Smooth muscle cell (in vitro differentiated cells): ENCODE data around the gene COL20A1. TPM values are rescaled to one million over a fixed set of nuclear protein-coding genes. Genes with fewer than 3 reads are reported as not detected.

Source experiments
- DNase-seq: peaks from one replicate; lab custom pipeline; 2025; ENCODE audit not compliant: unreplicated experiment; lab: John Stamatoyannopoulos, UW
- H2AFZ ChIP-seq: fragments of 200-600 bp; sonication (generic); 2 replicates; pipeline ENCODE4 v1.6.0; 2016; ENCODE audit warnings: antibody characterized with exemption, low read depth, mild to moderate bottlenecking
- H3F3A ChIP-seq: fragments of 200-600 bp; sonication (generic); 2 replicates; pipeline ENCODE4 v1.6.0; 2017; ENCODE audit warnings: antibody characterized with exemption, low read depth
- H3K27ac ChIP-seq: fragments of 200-600 bp; sonication (generic); 2 replicates; pipeline ENCODE4 v1.5.1; 2016; ENCODE audit warnings: low read depth, mild to moderate bottlenecking
- H3K27me3 ChIP-seq: fragments of 200-600 bp; sonication (generic); 2 replicates; pipeline ENCODE4 v1.6.1; 2016; ENCODE audit warnings: low read depth, mild to moderate bottlenecking
- H3K36me3 ChIP-seq: fragments of 200-600 bp; sonication (generic); 2 replicates; pipeline ENCODE4 v1.5.1; 2016; ENCODE audit warnings: low read depth
- H3K4me1 ChIP-seq: fragments of 200-600 bp; sonication (generic); 2 replicates; pipeline ENCODE4 v1.5.1; 2016; ENCODE audit warnings: low read depth
- H3K4me2 ChIP-seq: fragments of 200-600 bp; sonication (generic); 2 replicates; pipeline ENCODE4 v1.6.0; 2016; ENCODE audit warnings: mild to moderate bottlenecking
- H3K4me3 ChIP-seq: fragments of 200-600 bp; sonication (generic); 2 replicates; pipeline ENCODE4 v1.5.1; 2016; ENCODE audit warnings: mild to moderate bottlenecking
- H3K79me2 ChIP-seq: fragments of 200-600 bp; sonication (generic); 2 replicates; pipeline ENCODE4 v1.6.0; 2016; ENCODE audit warnings: low read depth, mild to moderate bottlenecking
- H3K9ac ChIP-seq: fragments of 200-600 bp; sonication (generic); 2 replicates; pipeline ENCODE4 v1.6.0; 2016; ENCODE audit warnings: low read depth
- H3K9me3 ChIP-seq: fragments of 200-600 bp; sonication (generic); replicated peaks from 2 replicates; pipeline ENCODE4 v1.5.1; 2016; ENCODE audit warnings: low read depth
- H4K20me1 ChIP-seq: fragments of 200-600 bp; sonication (generic); 2 replicates; pipeline ENCODE4 v1.6.0; 2016; ENCODE audit warnings: low read depth
- WGBS: methylation state at CpG from one replicate; pipeline ENCODE4 v1.1.7; 2016; ENCODE audit warnings: low lambda C conversion rate; 5-methylcytosine and 5-hydroxymethylcytosine counted together
- polyA plus RNA-seq: library from polyadenylated mRNA; unstranded; fragments of >200 nt; fragmentation: Nextera tagmentation; extraction: Ambion mirVana; gene quantifications from 2 replicates; pipeline ENCODE4 v1.2.1, GENCODE V29; 2016
- total RNA-seq: library from RNA; depleted of rRNA; stranded (reverse); fragments of >200 nt; gene quantifications from 2 replicates; pipeline ENCODE4 v1.2.3, GENCODE V29; 2014
- TF ChIP-seq, protein P1 (sequence below): fragments of 200-600 bp; sonication (generic); IDR thresholded peaks from 2 replicates; pipeline ENCODE4 v1.5.1; 2017; ENCODE audit warnings: borderline replicate concordance, mild to moderate bottlenecking, antibody characterized with exemption; ENCODE audit not compliant: insufficient read depth, poor library complexity, severe bottlenecking

Gene COL20A1
- total and polyA plus RNA-seq, 2 experiments from 2014 or later, result 0.23 to 0.36 TPM

- Histone ChIP-seq H2AFZ (no peak overlapping the region), H3K27ac (no peak overlapping the region), H4K20me1 (no peaks in the 10 kb centered on the region), H3K4me1 (peaks cover 14% of the 10 kb centered on the region), H3K36me3 (no peaks in the 10 kb centered on the region), H3K9me3 (no peaks in the 10 kb centered on the region), H3K27me3 (peaks cover 34% of the 10 kb centered on the region), H3F3A (no peaks in the 10 kb centered on the region), H3K4me3 (no peak overlapping the region), H3K79me2 (no peaks in the 10 kb centered on the region), H3K9ac (no peak overlapping the region), H3K4me2 (no peak overlapping the region)
- WGBS, result 81% methylated on average over 20 of the region's 20 CpGs
- DNase-seq, result no peak
- TF ChIP-seq, protein P1, sequence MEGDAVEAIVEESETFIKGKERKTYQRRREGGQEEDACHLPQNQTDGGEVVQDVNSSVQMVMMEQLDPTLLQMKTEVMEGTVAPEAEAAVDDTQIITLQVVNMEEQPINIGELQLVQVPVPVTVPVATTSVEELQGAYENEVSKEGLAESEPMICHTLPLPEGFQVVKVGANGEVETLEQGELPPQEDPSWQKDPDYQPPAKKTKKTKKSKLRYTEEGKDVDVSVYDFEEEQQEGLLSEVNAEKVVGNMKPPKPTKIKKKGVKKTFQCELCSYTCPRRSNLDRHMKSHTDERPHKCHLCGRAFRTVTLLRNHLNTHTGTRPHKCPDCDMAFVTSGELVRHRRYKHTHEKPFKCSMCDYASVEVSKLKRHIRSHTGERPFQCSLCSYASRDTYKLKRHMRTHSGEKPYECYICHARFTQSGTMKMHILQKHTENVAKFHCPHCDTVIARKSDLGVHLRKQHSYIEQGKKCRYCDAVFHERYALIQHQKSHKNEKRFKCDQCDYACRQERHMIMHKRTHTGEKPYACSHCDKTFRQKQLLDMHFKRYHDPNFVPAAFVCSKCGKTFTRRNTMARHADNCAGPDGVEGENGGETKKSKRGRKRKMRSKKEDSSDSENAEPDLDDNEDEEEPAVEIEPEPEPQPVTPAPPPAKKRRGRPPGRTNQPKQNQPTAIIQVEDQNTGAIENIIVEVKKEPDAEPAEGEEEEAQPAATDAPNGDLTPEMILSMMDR, result no peak
These were observed 72.0 kb downstream of the COL20A1 start for GRCh38 chr20:63364801-63365585.

GRCh38 chr20:63365601-63366389, 72.8 kb downstream of the COL20A1 start:
- Histone ChIP-seq H3K36me3 (no peaks in the 10 kb centered on the region), H3K9me3 (no peaks in the 10 kb centered on the region), H3K4me2 (no peak overlapping the region), H3K27me3 (peaks cover 26% of the 10 kb centered on the region), H3K27ac (no peak overlapping the region), H2AFZ (no peak overlapping the region), H3K9ac (no peak overlapping the region), H3K79me2 (no peaks in the 10 kb centered on the region), H3F3A (no peaks in the 10 kb centered on the region), H3K4me1 (peaks cover 14% of the 10 kb centered on the region), H3K4me3 (no peak overlapping the region), H4K20me1 (no peaks in the 10 kb centered on the region)
- 88% methylated on average over 19 of the region's 22 CpGs for WGBS
- TF ChIP-seq, protein P1, result no peak
- DNase-seq, result no peak

GRCh38 chr20:63366390-63367365, 73.7 kb downstream of the COL20A1 start:
- Histone ChIP-seq H3K36me3 (no peaks in the 10 kb centered on the region), H3K27me3 (peaks cover 19% of the 10 kb centered on the region), H3K9me3 (no peaks in the 10 kb centered on the region), H3K4me1 (peaks cover 13% of the 10 kb centered on the region), H3K79me2 (no peaks in the 10 kb centered on the region), H2AFZ (no peak overlapping the region), H3K4me3 (no peak overlapping the region), H3K27ac (no peak overlapping the region), H3K4me2 (no peak overlapping the region), H3K9ac (no peak overlapping the region), H3F3A (no peaks in the 10 kb centered on the region), H4K20me1 (no peaks in the 10 kb centered on the region)
- 85% methylated on average over 28 of the region's 30 CpGs for WGBS
- no peak for DNase-seq
- TF ChIP-seq, protein P1, result no peak
